Choroid plexus epithelial cell (primary cell): ENCODE data around the gene SLC15A1.

Experiments
- DNase-seq: peaks from one replicate; pipeline ENCODE4 v3.0.0-alpha.2; 2010; ENCODE audit warnings: low read depth
- H3K4me3 ChIP-seq: 2 replicates; pipeline ENCODE4 v1.5.1; 2011; ENCODE audit warnings: low read depth, mild to moderate bottlenecking, control low read depth, low read length, moderate library complexity
- CTCF ChIP-seq: conservative IDR thresholded peaks from 2 replicates; pipeline ENCODE4 v1.5.1; 2011; ENCODE audit warnings: low read depth, mild to moderate bottlenecking, control low read depth, inconsistent platforms, low read length, moderate library complexity

SLC15A1 gene, protein sequence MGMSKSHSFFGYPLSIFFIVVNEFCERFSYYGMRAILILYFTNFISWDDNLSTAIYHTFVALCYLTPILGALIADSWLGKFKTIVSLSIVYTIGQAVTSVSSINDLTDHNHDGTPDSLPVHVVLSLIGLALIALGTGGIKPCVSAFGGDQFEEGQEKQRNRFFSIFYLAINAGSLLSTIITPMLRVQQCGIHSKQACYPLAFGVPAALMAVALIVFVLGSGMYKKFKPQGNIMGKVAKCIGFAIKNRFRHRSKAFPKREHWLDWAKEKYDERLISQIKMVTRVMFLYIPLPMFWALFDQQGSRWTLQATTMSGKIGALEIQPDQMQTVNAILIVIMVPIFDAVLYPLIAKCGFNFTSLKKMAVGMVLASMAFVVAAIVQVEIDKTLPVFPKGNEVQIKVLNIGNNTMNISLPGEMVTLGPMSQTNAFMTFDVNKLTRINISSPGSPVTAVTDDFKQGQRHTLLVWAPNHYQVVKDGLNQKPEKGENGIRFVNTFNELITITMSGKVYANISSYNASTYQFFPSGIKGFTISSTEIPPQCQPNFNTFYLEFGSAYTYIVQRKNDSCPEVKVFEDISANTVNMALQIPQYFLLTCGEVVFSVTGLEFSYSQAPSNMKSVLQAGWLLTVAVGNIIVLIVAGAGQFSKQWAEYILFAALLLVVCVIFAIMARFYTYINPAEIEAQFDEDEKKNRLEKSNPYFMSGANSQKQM

GRCh38 chr13:98752467-98753290 is at the start of gene SLC15A1:
Gene SLC15A1 (minus strand): TSS chr13:98752672. CDS start chr13:98752598, 74 bp downstream.
- DNase-seq: no peak
- H3K4me3 ChIP-seq: peak within 1 kb of the TSS; percentile 25
- no peak for TF ChIP-seq CTCF

DNA sequence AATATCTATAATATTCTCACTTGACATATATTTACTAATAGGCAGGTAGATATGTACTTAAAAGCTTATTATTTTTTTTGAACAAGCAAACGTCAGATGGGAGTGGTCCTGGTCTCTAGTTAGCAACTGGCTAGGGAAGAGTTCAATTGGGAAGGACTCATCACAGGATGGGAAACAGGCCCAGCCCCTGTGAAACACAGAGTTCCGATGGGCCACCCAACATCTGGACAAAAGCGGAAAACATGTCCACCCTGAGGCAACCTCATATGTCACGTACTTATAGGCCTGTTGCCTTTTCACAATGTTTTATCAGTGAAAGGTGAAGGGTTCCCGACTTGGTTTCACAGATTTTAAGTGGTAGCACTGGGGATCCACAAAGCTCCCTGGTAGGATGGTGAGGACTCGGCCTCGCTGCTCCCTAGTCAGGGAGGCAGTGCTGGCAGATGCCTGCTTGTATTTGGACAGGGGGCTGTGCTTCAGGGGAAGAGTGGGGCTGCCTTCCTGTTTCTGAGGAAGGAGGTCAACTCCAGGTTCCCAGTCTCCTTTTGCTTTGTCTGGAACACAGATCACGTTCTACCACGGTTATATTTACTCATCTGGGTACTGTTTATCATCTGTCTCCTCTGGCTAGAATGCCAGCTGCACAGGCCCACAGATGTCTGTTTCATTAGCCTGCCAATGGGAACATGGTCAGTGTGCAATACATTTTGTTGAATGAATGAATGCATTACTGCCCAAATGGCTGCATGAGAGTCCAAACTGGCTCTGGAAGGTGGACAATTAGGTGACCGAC is 49.4 kb upstream of the SLC15A1 start:
- no peak for TF ChIP-seq CTCF
- no peak overlapping the region for H3K4me3 ChIP-seq
- no peak for DNase-seq

GRCh38 chr13:98800078-98800477 is 47.6 kb upstream of the SLC15A1 start:
- H3K4me3 ChIP-seq: no peak overlapping the region
- no peak for DNase-seq
- no peak for TF ChIP-seq CTCF

DNA sequence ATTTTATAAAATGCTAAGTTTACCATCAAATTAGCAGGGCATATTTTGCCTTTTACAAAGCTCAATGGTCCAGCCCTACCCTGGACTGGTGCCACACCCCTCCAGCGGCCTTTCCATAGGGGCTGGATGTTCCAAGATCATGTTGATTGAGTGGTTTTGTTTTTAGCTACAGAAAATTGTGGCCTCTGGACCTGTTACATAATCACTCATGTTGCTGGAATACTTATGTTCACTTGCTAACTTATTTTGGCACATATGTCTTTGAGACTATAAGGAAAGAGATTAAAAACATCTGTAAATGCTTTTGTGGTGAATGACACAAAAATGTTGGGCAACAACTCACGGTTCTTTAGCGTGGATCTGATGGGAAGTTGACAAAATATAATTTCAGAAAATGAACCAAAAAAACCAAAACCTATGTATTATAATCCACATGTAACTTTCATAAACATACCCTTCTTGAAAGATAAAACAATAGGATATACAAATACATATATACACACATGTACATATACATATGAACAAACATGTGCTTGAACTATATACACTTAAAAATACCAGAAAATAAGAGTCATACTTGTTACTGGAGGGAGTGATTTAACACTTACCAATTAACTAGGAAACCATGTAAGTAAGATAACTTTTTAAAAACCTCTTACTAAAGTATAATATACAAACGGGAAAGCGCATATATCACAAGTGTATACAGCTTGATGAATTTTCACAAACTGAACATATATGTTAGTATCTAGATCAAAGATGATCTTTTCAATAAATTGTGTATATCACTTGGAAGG is 46.6 kb upstream of the SLC15A1 start:
- no peak for TF ChIP-seq CTCF
- DNase-seq: peak; percentile 81
- H3K4me3 ChIP-seq: no peak overlapping the region

- no peak for TF ChIP-seq CTCF
- no peak for DNase-seq
- no peak overlapping the region for H3K4me3 ChIP-seq
Measured at GRCh38 chr13:98797456-98797855, 45.0 kb upstream of the SLC15A1 start.
